Fibroblast of the aortic adventitia (primary cell): ENCODE results near the gene BIN2. TPM values are rescaled to one million over a fixed set of nuclear protein-coding genes. Genes with fewer than 3 reads are reported as not detected.

Experiments used
- DNase-seq: peaks from one replicate; pipeline ENCODE4 v3.0.0-alpha.2; 2010; ENCODE audit warnings: low read depth
- H3K4me3 ChIP-seq: 2 replicates; pipeline ENCODE4 v1.5.1; 2011; ENCODE audit warnings: low read depth, mild to moderate bottlenecking, control low read depth, low read length, moderate library complexity
- total RNA-seq: library from RNA; depleted of rRNA; stranded (reverse); fragments of >200 nt; gene quantifications from 2 replicates; pipeline ENCODE4 v1.2.3, GENCODE V29; 2012; ENCODE audit warnings: low replicate concordance
- TF ChIP-seq, protein P1 (sequence below): IDR thresholded peaks from 2 replicates; pipeline ENCODE4 v1.5.1; 2011; ENCODE audit warnings: mild to moderate bottlenecking, low read length, control low read depth, inconsistent platforms; ENCODE audit not compliant: insufficient read depth

Gene BIN2
- total RNA-seq, 1 donor: under 0.01 TPM

DNA sequence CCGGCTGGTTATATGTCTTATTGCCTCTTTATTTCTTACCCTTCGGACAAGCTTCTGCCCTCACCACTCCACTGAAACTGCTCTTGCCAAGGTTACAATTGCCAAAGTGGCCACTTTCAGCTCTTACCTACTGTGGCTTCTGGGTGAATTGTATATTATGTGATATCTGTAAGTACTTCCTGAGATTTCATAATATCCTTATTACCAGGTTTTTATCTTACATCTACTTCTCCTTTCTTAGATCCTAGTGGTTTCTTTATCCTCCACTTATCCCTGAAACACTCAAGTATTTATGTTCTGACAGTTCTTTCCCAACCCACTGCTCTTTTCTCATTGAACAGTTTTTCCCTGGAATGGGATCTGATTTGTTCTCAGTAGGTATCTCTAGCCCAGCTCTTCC, 12.0 kb upstream of the BIN2 start:
- no peak overlapping the region for H3K4me3 ChIP-seq
- DNase-seq: peak; percentile 23
- TF ChIP-seq, protein P1, sequence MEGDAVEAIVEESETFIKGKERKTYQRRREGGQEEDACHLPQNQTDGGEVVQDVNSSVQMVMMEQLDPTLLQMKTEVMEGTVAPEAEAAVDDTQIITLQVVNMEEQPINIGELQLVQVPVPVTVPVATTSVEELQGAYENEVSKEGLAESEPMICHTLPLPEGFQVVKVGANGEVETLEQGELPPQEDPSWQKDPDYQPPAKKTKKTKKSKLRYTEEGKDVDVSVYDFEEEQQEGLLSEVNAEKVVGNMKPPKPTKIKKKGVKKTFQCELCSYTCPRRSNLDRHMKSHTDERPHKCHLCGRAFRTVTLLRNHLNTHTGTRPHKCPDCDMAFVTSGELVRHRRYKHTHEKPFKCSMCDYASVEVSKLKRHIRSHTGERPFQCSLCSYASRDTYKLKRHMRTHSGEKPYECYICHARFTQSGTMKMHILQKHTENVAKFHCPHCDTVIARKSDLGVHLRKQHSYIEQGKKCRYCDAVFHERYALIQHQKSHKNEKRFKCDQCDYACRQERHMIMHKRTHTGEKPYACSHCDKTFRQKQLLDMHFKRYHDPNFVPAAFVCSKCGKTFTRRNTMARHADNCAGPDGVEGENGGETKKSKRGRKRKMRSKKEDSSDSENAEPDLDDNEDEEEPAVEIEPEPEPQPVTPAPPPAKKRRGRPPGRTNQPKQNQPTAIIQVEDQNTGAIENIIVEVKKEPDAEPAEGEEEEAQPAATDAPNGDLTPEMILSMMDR: no peak

DNA sequence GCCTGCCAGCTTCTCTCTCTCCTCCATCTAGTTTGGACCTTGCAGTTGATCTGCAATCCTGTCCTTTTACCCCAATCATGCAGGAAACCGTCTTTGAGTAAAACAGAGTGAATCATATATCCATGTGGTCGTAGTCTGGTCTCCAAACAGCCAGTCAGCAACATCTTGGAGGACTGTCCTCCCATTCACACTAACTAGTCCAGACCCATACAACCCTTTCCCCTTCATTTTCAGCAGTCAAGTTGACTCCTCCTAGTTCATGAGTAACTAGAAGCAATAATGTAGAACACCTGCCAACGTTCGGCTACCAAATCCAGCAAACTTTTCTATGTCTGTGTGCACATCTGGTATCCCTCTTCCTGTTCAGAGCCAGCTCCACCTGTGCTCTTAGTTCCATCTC, 10.8 kb upstream of the BIN2 start:
- DNase-seq: no peak
- TF ChIP-seq, protein P1: no peak
- no peak overlapping the region for H3K4me3 ChIP-seq

DNA sequence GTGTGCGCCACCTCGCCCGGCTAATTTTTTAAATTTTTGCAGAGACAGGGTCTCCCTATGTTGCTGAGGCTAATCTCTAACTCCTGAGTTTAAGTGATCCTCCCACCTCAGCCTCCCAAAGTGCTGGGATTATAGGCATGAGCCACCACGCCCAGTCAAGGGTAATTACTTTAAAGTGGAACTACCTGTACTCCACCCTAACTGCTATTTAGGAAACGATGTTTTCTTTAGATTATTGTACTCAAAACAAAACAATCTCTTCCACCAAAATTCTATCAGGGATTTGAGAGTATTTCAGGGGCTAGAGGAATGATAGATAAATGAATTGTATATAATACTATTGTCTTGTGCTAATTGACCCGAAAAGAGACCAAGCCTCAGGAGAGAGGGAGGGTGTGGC, 9.6 kb upstream of the BIN2 start:
- DNase-seq: no peak
- no peak overlapping the region for H3K4me3 ChIP-seq
- TF ChIP-seq, protein P1: no peak

DNA sequence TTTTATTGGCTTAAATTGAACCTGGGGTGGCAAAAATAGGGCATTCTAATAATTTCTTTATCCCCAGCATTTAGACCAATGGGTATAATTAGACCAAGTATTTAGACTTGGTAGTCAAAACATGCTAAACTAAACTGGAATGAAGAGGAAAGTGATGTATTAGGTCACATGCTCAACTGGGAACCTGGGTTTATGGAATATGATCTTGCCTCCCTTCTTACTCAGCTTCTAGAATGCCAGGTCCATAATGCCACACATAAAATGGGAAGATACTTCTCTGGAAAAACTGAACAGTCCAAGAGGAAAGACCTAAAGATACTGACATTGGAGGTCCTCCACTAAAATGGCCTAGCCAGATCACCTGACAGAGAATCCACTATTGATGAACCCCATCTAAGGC, 6.2 kb upstream of the BIN2 start:
- no peak overlapping the region for H3K4me3 ChIP-seq
- no peak for DNase-seq
- TF ChIP-seq, protein P1: no peak

DNA sequence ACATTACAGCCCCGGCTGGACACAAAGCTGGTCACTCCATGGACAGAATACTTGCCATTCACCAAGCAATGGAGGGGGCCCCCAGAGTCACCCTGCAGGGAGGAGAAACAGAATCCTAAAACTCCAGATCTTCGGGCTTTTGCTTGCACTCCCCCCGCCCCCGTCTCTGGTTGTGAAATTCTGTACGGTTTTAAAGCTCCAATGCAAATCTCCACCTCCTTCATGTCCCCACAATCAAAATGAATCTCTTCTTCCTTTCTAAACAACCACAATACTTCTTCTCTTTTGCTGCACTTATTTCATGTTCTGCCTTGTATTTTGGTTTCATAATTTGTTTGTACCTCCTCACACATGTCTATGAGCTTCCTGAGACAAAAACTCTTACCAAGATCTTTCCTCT, 5.8 kb upstream of the BIN2 start:
- TF ChIP-seq, protein P1: no peak
- DNase-seq: no peak
- no peak overlapping the region for H3K4me3 ChIP-seq

DNA sequence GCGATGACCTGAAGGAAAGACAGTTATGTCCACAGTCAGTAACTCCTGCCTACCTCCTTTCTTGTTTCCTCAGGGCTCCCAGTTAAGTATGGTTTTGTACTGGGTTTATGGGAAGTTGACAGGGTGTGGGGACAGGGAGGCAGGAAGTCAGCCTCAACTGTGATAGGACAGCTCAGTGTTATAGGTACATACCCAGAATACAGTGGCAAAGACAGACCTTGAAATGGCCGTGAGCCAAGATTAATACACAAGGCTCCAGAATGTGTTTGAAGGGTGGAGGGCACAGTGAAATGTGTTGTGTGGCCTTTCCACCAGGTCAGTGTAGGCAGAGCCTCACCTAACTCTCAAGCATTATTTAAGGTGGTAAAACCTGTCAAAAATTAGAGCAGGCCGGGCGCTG, 4.6 kb upstream of the BIN2 start:
- H3K4me3 ChIP-seq: no peak overlapping the region
- DNase-seq: no peak
- TF ChIP-seq, protein P1: no peak

DNA sequence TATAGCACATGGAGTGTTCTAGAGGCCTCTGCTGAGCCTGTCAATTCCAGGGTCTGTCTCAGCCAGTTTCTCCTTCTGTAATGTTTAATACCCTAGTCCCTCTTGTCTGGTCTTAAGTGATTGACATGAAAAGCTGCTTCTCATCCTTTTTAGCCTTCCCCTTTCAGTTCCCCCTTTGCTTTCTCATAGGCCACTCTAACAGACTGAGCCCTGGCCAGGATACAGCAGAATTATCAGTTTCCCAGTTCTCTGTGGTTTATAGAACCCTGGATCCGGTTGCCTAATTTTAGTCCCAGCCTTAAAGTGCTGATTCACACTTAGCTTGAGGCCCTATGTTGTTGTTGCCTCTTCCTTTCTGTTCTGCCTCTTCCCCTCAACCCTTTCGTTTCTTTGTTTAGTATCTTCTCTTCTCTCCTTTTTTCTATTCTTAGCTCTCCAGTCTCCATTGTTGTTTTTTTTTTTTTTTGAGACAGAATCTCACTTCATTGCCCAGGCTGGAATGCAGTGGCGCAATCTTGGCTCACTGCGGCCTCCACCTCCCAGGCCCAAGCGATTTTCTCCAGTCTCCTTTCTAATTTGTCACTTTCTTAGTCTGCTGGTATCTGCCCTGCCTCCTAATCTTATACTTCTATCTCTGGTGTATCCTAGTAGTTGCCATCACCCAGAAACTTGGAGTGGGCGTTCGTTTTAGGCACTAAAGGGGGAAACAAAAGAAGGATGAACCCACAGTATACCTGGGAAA, 2.9 kb upstream of the BIN2 start:
- peak; percentile 93 for DNase-seq
- TF ChIP-seq, protein P1: no peak
- H3K4me3 ChIP-seq: no peak overlapping the region
